IMR-90 (cell line): ENCODE measurements around the gene MDH1B. TPM values are rescaled to one million over a fixed set of nuclear protein-coding genes. Genes with fewer than 3 reads are reported as not detected.

Source experiments
- ATAC-seq: fragments of 200-7000 bp; cut with Tn5 transposase; 2 replicates; pipeline ENCODE4 v1.9.1; 2020; ENCODE audit warnings: low read depth, mild to moderate bottlenecking, moderate library complexity
- BruUV-seq: library from RNA; stranded (reverse); fragments of 400-500 nt; replicated peaks from 2 replicates; lab custom pipeline; 2021; lab: Mats Ljungman, UMichigan
- CTCF ChIA-PET: fragments of 300-600 bp; formaldehyde crosslinking; extraction: SDS; loops from one replicate; lab custom pipeline; 2021; ENCODE audit warnings: antibody characterized with exemption; lab: Yijun Ruan, JAX
- POLR2A ChIA-PET: fragments of 300-600 bp; sonication (Branson Sonifier 250); formaldehyde crosslinking; loops from one replicate; lab custom pipeline; 2022; ENCODE audit warnings: antibody characterized with exemption; ENCODE audit not compliant: unreplicated experiment; lab: Charles Lee
- DNase-seq: peaks from one replicate; pipeline ENCODE4 v3.0.0; 2013
- H2AFZ ChIP-seq: replicated peaks from 2 replicates; pipeline ENCODE3; 2013; ENCODE audit warnings: low read length, mild to moderate bottlenecking; ENCODE audit not compliant: poor library complexity
- H2AK5ac ChIP-seq: 2 replicates; pipeline ENCODE4 v1.6.1; 2013; ENCODE audit warnings: low read depth, low read length, inconsistent platforms
- H2AK9ac ChIP-seq: replicated peaks from 2 replicates; pipeline ENCODE3; 2013; ENCODE audit warnings: mild to moderate bottlenecking, low read depth, low read length, moderate library complexity; ENCODE audit not compliant: poor library complexity
- H2BK120ac ChIP-seq: 2 replicates; pipeline ENCODE4 v1.6.1; 2013; ENCODE audit warnings: low read depth, low read length, inconsistent platforms
- H2BK15ac ChIP-seq: 3 replicates; pipeline ENCODE4 v1.6.1; 2013; ENCODE audit warnings: low read depth, low read length, inconsistent platforms
- H2BK20ac ChIP-seq: 2 replicates; pipeline ENCODE4 v1.6.1; 2013; ENCODE audit warnings: low read depth, mild to moderate bottlenecking, inconsistent platforms, low read length, moderate library complexity
- H2BK5ac ChIP-seq: 2 replicates; pipeline ENCODE4 v1.6.1; 2013; ENCODE audit warnings: mild to moderate bottlenecking, low read depth, low read length, inconsistent platforms; ENCODE audit not compliant: poor library complexity, severe bottlenecking
- H3K14ac ChIP-seq: replicated peaks from 2 replicates; pipeline ENCODE4 v1.6.1; 2013; ENCODE audit warnings: low read depth, low read length, inconsistent platforms
- H3K18ac ChIP-seq: 2 replicates; pipeline ENCODE4 v1.6.1; 2013; ENCODE audit warnings: low read depth, low read length, control low read depth
- H3K23ac ChIP-seq: 2 replicates; pipeline ENCODE4 v1.6.1; 2013; ENCODE audit warnings: low read depth, low read length, inconsistent platforms
- H3K27ac ChIP-seq: 2 replicates; pipeline ENCODE4 v1.5.1; 2013; ENCODE audit warnings: mild to moderate bottlenecking, control low read depth, low read length; ENCODE audit not compliant: insufficient read depth
- H3K27me3 ChIP-seq: 2 replicates; pipeline ENCODE4 v1.6.1; 2013; ENCODE audit warnings: low read length; ENCODE audit not compliant: control insufficient read depth, insufficient read depth
- H3K36me3 ChIP-seq: 2 replicates; pipeline ENCODE4 v1.6.1; 2013; ENCODE audit warnings: low read length, mixed read lengths; ENCODE audit not compliant: control insufficient read depth, insufficient read depth
- H3K4ac ChIP-seq: 2 replicates; pipeline ENCODE4 v1.6.1; 2013; ENCODE audit warnings: low read depth, low read length, inconsistent platforms
- H3K4me1 ChIP-seq: 2 replicates; pipeline ENCODE4 v1.6.1; 2013; ENCODE audit warnings: low read length, mixed read lengths; ENCODE audit not compliant: control insufficient read depth, insufficient read depth
- H3K4me2 ChIP-seq: 2 replicates; pipeline ENCODE4 v1.6.1; 2013; ENCODE audit warnings: low read depth, mild to moderate bottlenecking, control low read depth, low read length, moderate library complexity
- H3K4me3 ChIP-seq: 2 replicates; pipeline ENCODE4 v1.5.1; 2013; ENCODE audit warnings: low read depth, mild to moderate bottlenecking, control low read depth, low read length, moderate library complexity; ENCODE audit not compliant: insufficient read depth
- H3K56ac ChIP-seq: 2 replicates; pipeline ENCODE4 v1.6.1; 2013; ENCODE audit warnings: low read length, inconsistent platforms; ENCODE audit not compliant: insufficient read depth; ENCODE audit errors: extremely low read depth
- H3K79me1 ChIP-seq, 2 experiments: 2 replicates each; pipeline ENCODE4 v1.6.1; 2013; ENCODE audit warnings: low read length in 2 of 2, inconsistent platforms in 1 of 2, low read depth in 1 of 2
- H3K9ac ChIP-seq: 2 replicates; pipeline ENCODE4 v1.6.1; 2013; ENCODE audit warnings: low read depth, low read length, control low read depth
- H3K9me1 ChIP-seq: 2 replicates; pipeline ENCODE4 v1.6.1; 2013; ENCODE audit warnings: low read length, inconsistent platforms; ENCODE audit not compliant: insufficient read depth
- H3K9me3 ChIP-seq: 2 replicates; pipeline ENCODE4 v1.6.1; 2013; ENCODE audit warnings: low read length; ENCODE audit not compliant: control insufficient read depth, insufficient read depth
- H4K20me1 ChIP-seq: 2 replicates; pipeline ENCODE4 v1.6.1; 2013; ENCODE audit warnings: low read length, inconsistent platforms; ENCODE audit not compliant: insufficient read depth
- H4K5ac ChIP-seq: 2 replicates; pipeline ENCODE4 v1.6.1; 2013; ENCODE audit warnings: mild to moderate bottlenecking, low read depth, low read length, control low read depth
- H4K8ac ChIP-seq, 2 experiments: 2 replicates each; pipeline ENCODE4 v1.6.1; 2013; ENCODE audit warnings: low read depth in 2 of 2, low read length in 2 of 2, control low read depth in 1 of 2, inconsistent platforms in 1 of 2
- H4K91ac ChIP-seq: 2 replicates; pipeline ENCODE4 v1.6.1; 2013; ENCODE audit warnings: low read depth, low read length, inconsistent platforms; ENCODE audit not compliant: insufficient read depth
- BHLHE40 ChIP-seq: fragments of 150-350 bp; IDR thresholded peaks from 2 replicates; pipeline ENCODE4 v1.6.1; 2016; ENCODE audit warnings: mild to moderate bottlenecking, low read depth, low read length
- MAFK ChIP-seq: IDR thresholded peaks from 2 replicates; pipeline ENCODE4 v1.6.1; 2012; ENCODE audit warnings: low read depth, low read length, improper control_type of control experiment
- RAD21 ChIP-seq: IDR thresholded peaks from 2 replicates; pipeline ENCODE4 v1.6.1; 2012; ENCODE audit warnings: low read length, improper control_type of control experiment
- RFX5 ChIP-seq: IDR thresholded peaks from 2 replicates; pipeline ENCODE4 v1.8.0; 2012; ENCODE audit warnings: low read depth, mild to moderate bottlenecking, low read length, moderate library complexity
- SMC3 ChIP-seq: fragments of 150-350 bp; IDR thresholded peaks from 2 replicates; pipeline ENCODE4 v1.6.1; 2016; ENCODE audit warnings: low read depth, mild to moderate bottlenecking, antibody characterized with exemption, low read length, moderate library complexity
- WGBS, 2 experiments: methylation state at CpG; one replicate each; pipeline versions ENCODE4 v1.1.5 to v1.1.7; 2013; ENCODE audit warnings: missing lambda C conversion rate in 2 of 2; ENCODE audit not compliant: insufficient read length in 1 of 2; ENCODE audit errors: extremely low coverage in 2 of 2; 5-methylcytosine and 5-hydroxymethylcytosine counted together
- dilution Hi-C: fragments of 300-500 bp; cut with HindIII; formaldehyde crosslinking; loops from one replicate; pipeline ENCODE4 v1.14.3; 2018; ENCODE audit warnings: low sequenced_read_pairs; ENCODE audit not compliant: unreplicated experiment
- in situ Hi-C: fragments of 300-500 bp; cut with MboI; formaldehyde crosslinking; loops from 3 replicates; pipeline ENCODE4 v1.14.3; 2019; ENCODE audit warnings: low sequenced_read_pairs, inconsistent platforms, mixed read lengths
- intact Hi-C: fragments of 100-400 bp; cut with micrococcal nuclease; formaldehyde crosslinking; loops from 2 replicates; pipeline ENCODE4 v1.10.0; 2022
- polyA plus RNA-seq, 3 experiments: library from polyadenylated mRNA; depleted of rRNA; stranded (reverse); fragments of >200 nt; gene quantifications; 2 replicates each; pipeline ENCODE4 v1.2.3, GENCODE V29; 2012; ENCODE audit warnings: low replicate concordance in 1 of 3
- total RNA-seq: library from RNA; depleted of rRNA; stranded (reverse); fragments of >200 nt; gene quantifications from 2 replicates; pipeline ENCODE4 v1.2.3, GENCODE V29; 2012
- TF ChIP-seq, protein P1 (sequence below): conservative IDR thresholded peaks from 2 replicates; pipeline ENCODE4 v1.5.1; 2012; ENCODE audit warnings: mild to moderate bottlenecking, low read depth, low read length, improper control_type of control experiment

The MDH1B gene
- total and polyA plus RNA-seq, 2 of the 4 experiments (the other 2 are of a cell fraction) = 0.38 to 0.54 TPM

DNA sequence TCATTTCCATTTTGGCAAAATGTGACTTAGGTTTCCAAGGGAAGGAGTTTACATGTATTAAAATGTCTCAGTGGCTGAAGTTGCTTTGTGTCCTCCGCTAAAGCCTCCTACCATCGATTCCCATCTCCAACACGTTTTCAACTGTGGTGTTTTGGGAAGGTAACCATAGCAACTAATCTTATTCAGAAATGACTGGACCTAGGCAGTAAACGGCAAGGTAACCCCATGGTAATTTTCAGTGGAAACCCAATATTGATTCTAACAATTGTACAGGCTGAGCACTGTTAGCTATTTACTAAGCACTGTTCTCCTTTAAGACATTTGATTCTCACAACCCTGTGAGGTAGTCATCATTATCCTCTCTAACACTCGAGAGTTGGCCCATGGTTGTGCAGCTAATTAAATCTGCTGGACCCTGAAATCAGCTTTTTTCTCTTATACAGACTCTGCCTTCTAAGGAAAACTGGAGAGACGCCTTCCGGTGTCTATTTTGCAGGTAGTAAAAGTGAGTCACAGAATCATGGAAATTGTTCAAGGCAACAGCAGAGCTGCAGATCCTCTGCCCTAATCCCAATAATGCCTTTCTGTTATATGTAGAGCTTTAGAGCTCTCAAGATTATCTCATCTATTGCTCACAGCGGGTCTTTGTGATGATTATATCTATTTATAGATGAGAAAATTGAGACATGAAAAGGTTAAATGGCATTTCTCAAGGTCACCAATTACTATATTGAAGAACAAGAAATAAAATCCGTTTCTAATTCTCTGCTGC lies 36.5 kb upstream of the MDH1B start (continued):
- no peak for TF ChIP-seq RAD21

DNA sequence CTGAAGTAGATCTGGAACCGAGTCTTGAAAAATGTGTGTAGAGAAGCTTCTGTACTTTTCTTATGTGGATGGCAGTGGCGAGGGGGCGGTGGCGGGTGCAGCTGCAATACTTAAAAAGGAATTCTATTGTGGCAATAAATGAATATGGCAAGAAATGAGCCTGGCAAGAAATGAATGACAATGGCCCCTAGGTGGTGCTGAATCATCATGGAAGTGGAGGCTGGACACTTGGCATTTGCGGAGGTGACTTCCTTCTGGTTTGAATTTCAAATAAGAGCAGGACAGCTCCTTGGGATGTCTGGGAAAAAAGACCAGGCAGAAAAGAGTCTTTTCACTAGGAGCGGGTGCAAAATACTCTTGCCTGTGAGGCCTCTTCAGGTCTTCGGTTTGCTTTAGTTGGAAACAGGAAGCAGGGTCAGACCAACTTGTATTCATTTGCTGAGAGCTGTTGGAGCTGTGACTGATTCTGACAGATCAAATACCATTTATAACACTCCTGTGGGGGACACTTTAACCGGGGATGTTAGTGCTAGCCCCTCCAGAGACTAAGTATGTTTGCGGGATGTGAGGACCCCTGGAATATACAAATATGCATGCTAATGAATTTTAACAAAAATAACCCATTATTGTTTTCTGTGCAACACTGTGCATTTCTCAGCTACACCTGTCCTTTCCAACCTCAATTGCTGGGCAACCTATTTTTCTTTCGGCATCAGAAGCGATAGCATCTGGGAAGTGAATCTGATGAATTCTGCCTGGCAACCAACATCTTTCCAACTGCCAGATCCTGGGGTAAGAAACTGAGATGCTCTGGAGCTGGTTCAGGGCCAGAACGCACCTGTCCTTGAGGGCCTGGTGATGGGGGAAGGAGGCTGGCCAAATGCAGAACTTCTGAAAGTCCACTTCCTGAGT lies 35.6 kb upstream of the MDH1B start:
- Histone ChIP-seq H3K79me1 (no peaks in the 10 kb centered on the region), H2BK15ac (no peak overlapping the region; the same call in 2 of the 3 replicates), H3K36me3 (peaks cover 1% of the 10 kb centered on the region; the same call in 1 of the 2 replicates), H2AK9ac (no peak overlapping the region), H2BK20ac (no peak overlapping the region), H2AK5ac (no peak overlapping the region), H4K20me1 (no peaks in the 10 kb centered on the region), H3K23ac (no peak overlapping the region), H4K8ac (no peak overlapping the region), H3K4me3 (no peak overlapping the region), H4K91ac (no peak overlapping the region), H3K18ac (no peak overlapping the region), H4K5ac (no peak overlapping the region), H3K14ac (no peak overlapping the region), H3K9me1 (no peaks in the 10 kb centered on the region), H3K56ac (no peak overlapping the region), H3K9ac (no peak overlapping the region), H3K9me3 (no peaks in the 10 kb centered on the region), H3K27me3 (no peaks in the 10 kb centered on the region), H3K4me1 (no peaks in the 10 kb centered on the region), H3K4ac (no peak overlapping the region), H2BK5ac (no peak overlapping the region), H3K4me2 (no peak overlapping the region), H2BK120ac (no peak overlapping the region), H2AFZ (peak overlapping the region; percentile 2), H3K27ac (no peak overlapping the region)
- TF ChIP-seq RAD21 (peak; percentile 90), MAFK (no peak), BHLHE40 (no peak), SMC3 (peak; percentile 69), RFX5 (no peak)
- TF ChIP-seq, protein P1, sequence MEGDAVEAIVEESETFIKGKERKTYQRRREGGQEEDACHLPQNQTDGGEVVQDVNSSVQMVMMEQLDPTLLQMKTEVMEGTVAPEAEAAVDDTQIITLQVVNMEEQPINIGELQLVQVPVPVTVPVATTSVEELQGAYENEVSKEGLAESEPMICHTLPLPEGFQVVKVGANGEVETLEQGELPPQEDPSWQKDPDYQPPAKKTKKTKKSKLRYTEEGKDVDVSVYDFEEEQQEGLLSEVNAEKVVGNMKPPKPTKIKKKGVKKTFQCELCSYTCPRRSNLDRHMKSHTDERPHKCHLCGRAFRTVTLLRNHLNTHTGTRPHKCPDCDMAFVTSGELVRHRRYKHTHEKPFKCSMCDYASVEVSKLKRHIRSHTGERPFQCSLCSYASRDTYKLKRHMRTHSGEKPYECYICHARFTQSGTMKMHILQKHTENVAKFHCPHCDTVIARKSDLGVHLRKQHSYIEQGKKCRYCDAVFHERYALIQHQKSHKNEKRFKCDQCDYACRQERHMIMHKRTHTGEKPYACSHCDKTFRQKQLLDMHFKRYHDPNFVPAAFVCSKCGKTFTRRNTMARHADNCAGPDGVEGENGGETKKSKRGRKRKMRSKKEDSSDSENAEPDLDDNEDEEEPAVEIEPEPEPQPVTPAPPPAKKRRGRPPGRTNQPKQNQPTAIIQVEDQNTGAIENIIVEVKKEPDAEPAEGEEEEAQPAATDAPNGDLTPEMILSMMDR = peak; percentile 76
- dilution Hi-C loops (no loop called here), in situ Hi-C loops (no loop called here), intact Hi-C loops (loop anchor here (1.0 to 10.0 kb wide), 4 partner anchors 180 to 944 kb away; no protein-coding TSS in a partner anchor)
- BruUV-seq = no TSS peak
- 50% methylated on average over 2 of the region's 12 CpGs; no CpG with 5 or more reads in 1 of the 2 experiments for WGBS, 2 experiments
- DNase-seq (peak; percentile 76), ATAC-seq (peak; percentile 82)
- ChIA-PET POLR2A (no interaction called here), CTCF (interaction anchor here (0.6 to 2.5 kb wide), 8 partner anchors 10 to 1485 kb away, joined by 3 to 15 read pairs (median 3); no protein-coding TSS in a partner anchor)
